GDM1 (cell line): Measurements from ENCODE around the gene BCL6.

Experiments used
- DNase-seq: peaks from one replicate; lab custom pipeline; 2025; lab: John Stamatoyannopoulos, UW

The BCL6 gene

DNA sequence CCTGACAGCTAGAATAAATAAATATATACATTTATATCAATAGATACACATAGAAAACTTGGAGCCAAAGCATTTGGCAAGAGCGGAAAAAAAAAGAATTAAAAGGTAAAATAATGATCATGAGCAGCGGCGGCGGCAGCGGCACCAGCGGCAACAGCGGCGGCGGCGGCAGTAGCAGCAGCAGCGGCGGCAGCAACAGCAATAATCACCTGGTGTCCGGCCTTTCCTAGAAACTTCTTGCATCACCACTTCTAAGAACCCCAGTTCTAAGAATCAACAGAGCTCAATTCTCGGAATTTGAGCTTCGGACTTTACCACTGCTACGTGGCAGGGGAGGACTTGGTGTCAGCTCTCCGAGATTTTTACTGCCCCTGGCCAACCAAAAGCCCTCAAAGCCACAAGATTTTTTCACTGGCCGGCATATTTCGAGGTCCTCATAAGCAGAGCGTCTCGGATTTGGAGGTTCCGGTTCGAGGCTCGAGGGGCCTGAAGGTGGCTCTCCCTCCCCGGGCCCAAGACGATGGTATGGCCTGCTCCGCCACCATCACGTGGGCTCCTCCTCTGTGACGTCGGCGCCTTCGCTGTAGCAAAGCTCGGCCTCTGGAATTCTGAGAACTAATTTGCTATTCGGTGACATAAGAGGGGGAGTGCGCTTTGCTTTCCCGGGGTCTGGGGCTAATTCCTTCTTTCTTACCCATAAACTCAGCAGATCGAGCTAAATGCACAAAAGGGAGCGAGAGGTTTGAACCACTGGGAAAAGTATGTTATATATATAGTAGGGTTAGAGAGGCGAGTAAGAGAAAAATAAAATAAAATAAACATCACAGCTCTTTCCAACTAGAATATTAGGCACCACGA, at the start of gene BCL6:
TSS of gene BCL6 (minus strand) at position 268 of the 858 bp plus-strand sequence. CDS start 11,775 bp downstream, outside the sequence.
- DNase-seq: peak; percentile 82

DNA sequence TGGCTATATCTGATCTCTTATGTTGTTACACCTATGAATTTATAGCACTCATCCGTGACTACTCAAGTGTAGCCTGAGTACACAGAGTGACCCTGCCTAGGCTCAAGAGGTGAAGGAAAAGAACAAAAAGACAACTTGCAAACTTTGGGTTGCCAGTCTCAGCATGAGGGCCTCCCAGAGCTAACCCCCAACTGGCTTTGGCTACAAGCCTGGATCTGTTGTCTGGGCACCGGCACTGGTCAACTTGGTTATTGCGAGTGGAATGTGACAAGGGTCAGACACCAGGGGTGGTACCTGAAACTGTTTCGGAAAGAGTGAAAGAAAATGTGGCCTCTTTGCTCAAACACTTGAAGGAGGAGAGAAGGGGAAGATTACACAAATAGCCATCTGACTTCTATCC, 49.5 kb upstream of the BCL6 start:
- no peak for DNase-seq

DNA sequence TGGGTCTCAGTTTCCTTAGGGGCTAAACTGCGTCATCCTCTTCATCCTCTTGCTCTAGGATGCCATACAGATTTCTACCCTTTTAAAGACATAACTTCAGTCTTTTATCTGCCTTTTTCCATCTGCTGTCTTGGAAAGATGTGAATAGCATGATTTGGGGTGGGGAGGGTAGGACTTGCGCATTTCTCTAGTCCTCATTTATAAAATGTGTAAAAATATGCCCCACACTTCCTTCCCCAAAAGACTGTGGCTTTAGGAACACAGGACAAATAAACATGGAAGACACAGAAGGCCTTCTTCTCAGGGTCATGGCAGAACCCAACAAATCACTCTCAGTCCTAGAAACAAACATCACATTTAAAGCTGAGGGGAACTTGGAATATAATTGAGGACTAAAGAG, 48.4 kb upstream of the BCL6 start:
- DNase-seq: no peak

DNA sequence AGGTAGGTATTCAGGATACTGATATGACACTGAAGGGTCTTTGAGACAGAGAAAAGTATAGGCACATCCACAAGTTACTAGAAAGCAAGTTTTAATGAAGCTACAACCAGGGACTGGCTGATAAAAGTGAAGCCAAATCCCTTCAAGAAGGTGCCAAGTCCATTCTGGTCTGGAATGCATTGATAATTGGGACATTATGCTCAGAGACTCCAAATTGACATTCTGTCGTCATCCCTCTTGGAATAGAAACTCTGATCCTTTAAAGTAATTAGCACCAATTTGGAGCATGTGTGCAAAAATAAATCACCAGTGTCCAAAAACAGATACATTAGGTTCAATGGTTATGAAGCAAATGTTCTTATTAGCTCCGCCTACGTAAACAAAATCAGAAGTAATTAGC, 47.3 kb upstream of the BCL6 start:
- DNase-seq: no peak

DNA sequence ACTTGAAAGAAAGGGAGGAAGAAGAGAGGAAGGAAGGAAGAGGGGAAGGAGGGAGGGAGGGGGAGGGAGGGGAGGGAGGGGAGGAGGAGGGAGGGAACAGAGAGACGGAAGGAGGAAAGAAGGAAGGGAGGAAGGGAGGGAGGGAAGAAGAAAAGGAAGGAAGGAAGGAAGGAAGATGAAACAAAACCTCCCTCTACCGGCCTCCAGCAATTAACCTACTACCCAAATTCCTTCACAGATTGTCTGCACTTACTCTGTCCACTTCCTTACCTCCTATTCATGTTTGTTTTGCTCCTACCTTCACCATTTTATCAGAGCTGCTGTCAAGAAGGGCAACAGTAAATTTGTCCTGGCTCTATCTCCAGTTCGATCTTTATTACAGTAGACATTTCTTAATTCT, 44.6 kb upstream of the BCL6 start:
- DNase-seq: no peak

DNA sequence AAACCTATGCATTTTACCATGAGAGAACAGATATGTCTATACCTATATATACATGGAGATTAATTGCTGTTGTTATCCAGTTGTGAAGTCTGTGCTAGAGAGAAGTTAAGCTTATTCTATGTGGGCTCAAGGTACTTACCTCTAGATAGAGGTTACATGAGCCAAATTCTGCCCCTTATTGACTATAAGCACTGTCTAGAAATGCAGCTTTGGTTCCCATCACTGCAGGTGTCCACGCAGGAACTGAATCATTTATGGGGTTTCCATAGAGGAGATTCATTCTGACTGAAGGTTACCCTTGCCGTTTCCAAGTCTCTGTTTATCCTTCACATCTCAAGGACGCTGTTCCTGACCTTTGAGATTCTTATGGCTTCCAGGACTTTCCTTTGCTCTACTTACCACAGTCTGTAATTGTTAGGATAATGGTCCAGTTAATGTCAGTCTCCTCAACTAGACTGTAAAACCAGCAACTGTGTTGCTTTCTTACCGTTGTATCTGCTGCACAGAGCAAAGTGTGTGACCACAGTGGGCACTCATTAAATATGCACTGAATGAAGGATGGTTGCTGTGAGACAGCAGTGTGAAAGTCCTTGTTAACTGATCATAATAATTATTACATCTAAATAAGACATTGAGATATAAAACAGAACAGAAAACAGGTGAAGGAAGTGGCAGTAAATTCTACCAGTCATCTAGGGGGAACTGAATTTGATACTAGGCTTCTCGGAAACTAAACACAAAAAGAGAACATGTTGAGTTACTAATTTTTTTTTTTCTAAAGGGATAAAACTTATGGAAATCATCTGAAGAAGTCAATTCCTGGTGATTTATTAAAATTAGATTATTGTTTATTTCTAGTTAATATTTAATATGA, 44.0 kb upstream of the BCL6 start:
- DNase-seq: no peak

DNA sequence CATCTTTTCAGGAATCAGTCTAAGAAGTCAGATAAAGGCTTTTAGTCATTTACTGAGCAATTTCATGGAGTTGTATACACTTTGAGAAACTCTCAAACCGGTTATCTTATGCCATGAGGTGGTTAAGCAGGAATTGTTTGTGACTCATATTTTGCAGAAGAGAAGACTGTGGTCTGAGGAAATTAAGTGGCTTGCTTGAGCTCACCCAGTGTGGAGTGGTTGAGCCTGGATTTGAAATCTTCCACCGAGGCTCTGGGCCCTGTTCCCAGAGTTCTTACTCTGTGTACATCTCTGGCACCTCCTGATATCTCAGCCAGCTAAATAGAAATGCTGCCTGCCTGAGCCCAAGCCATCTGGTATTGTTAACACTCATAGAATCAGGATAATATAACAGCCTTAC, 37.8 kb upstream of the BCL6 start:
- no peak for DNase-seq

DNA sequence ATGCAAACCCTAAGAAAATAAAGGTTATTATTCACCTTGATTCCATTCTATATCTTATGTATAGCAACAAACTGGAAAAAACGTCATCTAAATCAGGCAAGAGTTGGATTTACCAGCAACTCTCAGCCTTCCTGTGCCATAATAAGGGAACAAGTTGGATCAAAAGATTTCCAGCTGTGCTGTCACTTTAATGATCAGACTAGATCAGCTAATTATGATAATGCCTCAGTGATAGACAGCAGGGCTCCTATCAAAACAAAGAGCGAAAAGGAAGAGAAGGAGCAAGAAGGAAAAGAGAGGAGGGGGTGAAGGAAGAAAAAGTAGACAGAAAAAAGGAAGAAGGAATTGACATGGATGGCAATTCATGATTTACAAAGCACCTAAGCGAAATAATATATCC, 36.7 kb upstream of the BCL6 start:
- no peak for DNase-seq

DNA sequence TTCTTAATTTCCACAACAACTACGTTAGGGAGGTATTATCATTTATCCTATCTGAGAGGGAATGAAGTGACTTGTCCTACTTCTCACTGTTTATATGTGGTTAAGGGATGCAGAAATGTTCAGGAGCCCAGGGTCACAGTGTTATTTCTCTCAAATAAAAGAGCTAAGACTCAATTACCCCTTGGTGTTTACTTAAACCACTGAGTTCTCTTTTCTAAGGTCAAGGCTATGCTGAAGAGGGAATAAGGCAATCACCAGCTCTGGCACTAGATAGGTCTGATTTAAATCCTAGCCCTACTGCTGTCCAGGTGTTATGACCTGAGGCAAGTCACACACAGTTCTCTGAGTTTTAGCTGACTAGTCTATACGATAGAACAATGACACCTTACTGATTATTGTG, 35.7 kb upstream of the BCL6 start:
- DNase-seq: no peak

DNA sequence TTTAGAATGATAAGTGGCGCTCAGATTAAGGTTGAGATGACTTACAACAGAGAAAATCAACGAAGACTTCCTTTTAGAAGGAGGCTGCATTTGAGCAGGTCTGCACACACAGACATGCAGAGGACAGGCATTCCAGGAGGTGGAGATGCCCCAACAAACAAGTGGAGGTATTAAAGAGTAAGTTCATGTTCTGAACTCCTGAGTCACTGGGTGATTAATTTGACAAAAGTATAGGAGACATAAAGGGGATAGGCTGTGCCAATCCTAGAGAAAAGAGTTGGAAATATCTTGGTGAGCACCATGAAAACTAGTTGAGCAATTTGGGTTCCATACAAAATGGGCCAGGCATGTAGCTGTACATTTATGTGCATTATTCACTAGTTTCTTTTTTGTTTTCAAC, 33.5 kb upstream of the BCL6 start:
- DNase-seq: no peak

DNA sequence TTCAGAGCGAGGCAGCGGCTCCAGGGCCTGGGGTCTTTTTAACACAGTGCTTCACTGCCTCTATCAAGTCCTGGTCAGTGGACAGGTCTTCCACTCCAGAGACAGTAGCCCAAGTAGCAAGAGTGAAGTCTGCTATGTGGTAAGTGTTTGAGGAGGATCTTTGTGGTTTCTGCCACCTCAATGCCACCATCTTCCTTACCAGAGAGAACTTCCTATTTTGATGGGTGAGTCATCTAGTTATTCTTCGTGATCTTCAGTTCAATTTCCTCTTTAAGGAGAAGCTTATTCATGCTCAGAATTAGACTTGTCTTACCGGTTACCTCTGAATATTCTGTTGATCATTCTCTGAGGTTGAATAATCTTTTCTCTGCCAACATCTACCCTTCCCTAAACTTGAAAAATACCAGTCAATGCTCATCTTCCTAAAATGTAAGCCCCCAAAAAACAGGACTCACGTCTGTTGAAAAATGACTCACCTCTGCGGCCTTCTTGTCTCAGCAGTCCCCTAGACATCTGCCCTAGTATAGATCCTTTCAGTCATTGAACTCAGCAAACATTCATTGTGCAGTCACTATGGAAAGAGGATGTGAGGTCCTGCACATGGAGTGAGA, 32.2 kb upstream of the BCL6 start:
- DNase-seq: peak; percentile 82

DNA sequence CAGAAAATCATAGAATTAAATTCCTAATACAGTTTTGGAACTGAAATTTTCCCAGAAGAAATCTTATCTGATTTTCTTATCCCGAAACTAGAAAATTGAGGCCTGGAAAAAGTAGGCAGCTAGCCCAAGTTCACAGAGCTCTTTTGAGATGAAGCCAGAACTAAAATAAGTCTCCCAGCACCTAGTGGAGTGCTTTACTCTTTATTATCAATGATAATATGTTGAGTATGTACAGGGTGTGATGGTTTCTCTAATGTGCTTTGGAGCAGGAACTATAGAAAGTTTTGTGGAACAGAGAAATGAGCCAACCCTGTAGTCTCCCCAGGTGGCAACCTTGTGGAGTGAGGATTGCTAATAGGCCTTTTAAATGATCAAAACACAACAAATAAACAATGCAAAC, 30.3 kb upstream of the BCL6 start:
- DNase-seq: no peak

DNA sequence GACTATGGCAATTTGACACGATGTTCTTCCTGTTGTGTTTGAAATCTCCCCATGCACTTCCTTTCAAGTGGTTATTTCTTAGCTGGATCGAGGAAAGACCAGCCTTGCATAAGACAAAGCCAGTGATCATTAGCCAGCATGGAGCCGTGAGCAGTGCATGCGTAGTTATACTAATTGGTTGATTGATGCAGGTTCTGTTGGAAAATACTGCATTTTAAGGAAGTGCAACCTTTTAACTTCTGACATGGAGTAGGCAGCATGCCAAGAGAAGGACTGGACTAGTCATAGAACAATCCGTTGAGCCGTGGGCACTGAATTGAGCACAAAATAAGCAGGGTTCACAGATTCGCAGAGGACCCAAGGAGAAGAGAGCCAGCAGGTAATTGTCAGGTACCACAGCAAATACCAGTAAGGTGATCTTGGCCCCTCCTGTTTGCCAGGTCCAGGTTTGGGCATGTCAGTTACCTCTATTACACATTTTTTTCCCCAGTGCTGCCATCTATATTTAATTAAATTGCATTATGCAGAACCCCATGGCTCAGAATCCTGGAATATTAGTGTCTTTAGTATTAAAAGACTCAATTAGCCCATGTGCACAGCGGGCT, 29.0 kb upstream of the BCL6 start:
- peak; percentile 36 for DNase-seq

DNA sequence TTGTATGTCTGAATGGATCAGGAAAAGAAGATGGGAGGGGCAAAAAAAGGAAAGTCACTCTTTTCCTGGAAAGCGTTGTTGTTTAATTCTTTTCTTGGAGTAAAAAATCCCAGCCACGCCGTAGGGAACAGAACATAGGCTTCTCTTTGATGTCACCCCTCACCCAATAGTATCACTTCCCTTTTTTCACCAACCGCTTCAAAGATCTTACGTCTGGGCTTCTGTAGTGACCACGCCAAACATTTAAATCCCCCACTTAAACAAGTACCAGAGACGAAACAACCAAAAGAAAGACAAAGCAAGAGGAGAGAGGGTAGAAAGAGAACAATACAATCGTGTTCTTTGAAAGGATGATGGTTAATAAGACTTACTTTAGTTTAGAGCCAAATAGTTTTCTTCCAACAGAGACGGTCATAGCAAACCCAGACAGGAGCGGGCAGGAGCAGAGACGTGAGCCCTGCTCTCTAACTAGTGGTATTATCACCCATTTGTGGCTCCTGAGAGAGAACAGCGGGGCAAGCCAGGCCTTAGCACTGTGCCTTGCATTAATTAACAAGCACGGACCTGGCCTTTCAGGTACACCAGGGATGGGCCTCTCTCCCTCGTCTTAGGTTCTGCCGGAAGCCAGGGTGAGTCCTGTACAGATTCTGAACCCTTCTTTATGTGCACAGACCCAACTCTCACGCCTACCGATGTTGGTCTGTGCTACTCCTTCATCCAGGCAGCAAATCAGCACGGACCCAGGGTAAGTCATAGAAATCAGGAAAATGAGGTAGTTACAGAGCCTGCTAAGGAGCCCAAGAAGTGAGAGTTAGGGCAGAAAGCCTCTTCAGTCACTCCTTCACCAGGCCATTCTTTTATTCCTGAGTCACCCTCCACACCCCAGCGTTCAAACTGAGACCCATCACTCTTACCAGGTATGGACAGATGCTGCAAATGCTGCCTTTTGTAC, 28.2 kb upstream of the BCL6 start:
- peak; percentile 44 for DNase-seq

DNA sequence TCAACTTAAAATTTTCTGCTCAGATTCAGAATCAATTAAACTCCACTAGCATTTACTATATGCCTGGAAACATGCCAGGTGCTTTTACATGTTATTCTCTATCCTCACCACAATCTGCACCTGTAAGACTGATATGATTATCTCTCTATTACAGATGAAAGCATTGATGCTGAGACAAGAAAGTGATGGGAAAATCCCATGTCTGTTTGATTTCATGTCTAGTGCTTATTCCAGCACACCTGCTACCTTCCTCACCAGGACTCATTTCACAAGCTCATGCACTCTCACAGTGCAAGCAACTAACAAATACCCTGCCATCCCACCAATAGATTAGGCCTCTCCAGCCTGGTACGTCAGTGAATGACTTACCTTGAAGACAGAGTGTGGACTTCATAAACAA, 25.0 kb upstream of the BCL6 start:
- no peak for DNase-seq

DNA sequence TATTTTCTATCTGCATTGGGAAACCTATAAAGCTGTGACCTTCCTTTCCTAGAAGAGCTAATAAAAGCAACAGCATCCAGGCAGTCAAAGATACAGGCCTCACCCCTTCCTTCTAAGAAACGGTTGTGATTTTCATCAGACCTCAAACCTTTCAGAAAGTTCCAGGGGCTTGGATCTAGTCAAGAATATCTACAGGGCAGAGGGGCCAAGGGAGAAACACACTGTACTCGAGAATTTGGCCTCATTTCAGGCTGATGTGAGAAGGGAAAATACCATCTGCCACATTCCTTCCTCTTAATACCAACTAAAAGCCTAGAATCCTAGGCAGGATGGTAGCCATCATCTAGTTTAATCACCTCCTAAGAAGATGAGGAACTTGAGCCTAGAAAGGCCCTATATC, 24.5 kb upstream of the BCL6 start:
- DNase-seq: no peak

DNA sequence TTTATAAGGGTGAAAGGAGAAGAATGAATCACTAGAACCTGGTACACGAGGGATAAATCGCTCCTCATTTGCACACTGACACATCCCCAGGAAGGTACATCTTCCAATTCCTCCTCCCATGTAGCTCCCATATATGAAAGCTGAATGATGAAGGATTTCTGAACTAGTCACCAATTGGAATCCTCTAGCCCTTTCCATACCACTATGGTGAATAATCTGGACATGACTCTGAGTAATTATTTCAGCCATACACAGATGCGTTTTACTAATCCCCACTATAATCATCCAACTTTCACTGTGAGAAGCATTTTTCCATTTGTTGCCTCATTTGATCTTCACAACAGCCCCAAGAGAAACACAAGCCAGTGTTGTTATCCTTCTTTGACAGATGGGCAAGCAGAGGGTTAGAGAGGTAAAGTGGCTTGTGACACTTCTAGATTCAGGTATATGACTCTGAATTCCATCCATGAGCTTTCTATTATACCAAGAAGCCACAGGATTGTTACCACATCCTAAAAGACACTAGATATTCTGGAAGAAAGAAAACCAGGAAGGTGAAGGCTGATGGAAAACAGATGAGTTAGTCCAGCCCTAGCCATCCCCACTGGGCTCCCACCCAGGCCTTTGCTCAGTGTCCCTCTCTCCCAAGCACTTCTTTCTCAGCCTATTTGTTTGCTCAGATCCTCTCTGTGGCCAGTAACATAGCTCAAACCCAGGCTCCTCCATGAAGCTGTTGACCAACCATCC, 22.2 kb upstream of the BCL6 start:
- no peak for DNase-seq

DNA sequence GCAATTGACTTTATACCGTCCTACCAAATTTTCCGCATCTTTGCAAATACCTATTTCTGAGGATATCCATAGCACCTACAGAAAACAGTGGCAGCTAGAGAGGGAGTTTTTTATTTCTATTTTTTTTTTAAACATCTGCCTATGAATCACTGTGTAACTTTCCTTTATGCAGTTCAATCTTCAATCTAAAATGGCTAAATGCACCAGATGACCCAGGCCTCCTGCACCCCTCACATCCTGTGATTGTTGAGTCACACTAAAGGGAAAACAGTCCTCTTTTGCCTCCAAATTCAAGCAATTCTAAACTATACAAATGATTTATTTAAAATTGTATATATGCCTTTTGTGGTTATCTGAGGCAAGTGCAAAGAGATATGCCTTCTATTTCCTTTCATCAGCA, 20.1 kb upstream of the BCL6 start:
- DNase-seq: no peak

DNA sequence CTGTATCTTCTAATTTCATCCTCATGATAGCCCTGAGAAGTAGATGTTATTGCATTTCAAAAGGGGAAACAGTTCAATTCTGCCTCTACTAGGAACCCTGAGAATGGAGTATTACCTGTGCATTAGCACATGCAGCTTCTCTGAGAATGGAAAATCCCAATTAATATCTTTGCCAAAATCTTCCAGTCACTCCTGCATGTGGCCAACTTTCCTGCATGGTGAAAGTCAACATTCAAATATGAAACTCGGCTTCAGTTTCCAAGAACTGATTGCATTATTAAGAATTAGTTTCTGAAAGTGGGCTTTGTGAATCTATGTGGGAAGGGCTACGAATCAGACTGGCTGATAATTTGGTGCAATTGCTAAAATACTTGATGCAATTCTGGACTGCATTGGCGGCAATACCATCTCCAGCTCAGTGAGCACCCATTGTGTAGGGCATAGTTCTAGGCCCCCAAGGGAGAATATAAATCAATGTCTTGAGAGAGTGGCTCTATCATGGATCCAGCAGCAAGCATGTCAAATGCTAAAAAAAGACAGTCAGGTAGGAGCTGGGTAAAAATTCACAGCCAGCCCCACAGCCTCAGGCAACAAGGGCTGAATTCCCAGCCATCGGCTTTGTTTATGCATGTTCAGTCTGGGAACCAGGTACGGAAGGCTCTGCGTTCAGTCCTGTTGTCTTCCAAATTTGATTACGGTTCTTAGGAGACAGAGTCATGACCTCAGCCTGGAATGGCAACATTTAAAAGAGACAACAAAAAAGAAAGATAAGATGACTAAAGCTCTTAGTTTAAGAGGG, 18.8 kb upstream of the BCL6 start:
- no peak for DNase-seq

DNA sequence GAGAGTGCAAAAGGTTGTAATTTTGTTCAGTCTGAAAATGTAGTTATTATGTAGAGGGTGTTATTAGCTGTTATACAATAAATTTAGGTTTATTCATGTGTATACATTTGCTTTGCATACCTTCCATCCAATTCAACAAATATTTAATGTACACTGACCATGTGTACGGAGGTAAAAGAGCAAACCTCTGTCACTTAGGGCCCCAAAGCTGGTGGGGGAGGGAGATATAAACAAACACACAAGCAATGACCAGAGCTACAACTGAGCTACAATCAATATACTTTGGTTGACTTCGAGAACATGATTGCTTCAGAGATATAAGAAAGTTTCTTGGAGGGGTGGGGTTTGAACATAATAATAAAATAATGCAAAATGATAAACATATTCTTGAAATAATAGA, 17.5 kb upstream of the BCL6 start:
- no peak for DNase-seq
